GM12873 (cell line): ENCODE data around the gene PTPRC.

Experiments
- TF ChIP-seq, protein P1 (sequence below): IDR thresholded peaks from 2 replicates; pipeline ENCODE4 v1.5.1; 2012; ENCODE audit warnings: low read depth, mild to moderate bottlenecking, moderate library complexity, low read length, control low read depth; ENCODE audit not compliant: insufficient read depth; ENCODE audit errors: missing control alignments

PTPRC gene

GRCh38 chr1:198730952-198731351 is 92.1 kb downstream of the PTPRC start:
- TF ChIP-seq, protein P1, sequence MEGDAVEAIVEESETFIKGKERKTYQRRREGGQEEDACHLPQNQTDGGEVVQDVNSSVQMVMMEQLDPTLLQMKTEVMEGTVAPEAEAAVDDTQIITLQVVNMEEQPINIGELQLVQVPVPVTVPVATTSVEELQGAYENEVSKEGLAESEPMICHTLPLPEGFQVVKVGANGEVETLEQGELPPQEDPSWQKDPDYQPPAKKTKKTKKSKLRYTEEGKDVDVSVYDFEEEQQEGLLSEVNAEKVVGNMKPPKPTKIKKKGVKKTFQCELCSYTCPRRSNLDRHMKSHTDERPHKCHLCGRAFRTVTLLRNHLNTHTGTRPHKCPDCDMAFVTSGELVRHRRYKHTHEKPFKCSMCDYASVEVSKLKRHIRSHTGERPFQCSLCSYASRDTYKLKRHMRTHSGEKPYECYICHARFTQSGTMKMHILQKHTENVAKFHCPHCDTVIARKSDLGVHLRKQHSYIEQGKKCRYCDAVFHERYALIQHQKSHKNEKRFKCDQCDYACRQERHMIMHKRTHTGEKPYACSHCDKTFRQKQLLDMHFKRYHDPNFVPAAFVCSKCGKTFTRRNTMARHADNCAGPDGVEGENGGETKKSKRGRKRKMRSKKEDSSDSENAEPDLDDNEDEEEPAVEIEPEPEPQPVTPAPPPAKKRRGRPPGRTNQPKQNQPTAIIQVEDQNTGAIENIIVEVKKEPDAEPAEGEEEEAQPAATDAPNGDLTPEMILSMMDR, result no peak

- TF ChIP-seq, protein P1, result no peak
These were observed 95.6 kb downstream of the PTPRC start for GRCh38 chr1:198734323-198735008.

GRCh38 chr1:198741744-198742143 is 102.9 kb downstream of the PTPRC start:
- TF ChIP-seq, protein P1, result no peak

DNA sequence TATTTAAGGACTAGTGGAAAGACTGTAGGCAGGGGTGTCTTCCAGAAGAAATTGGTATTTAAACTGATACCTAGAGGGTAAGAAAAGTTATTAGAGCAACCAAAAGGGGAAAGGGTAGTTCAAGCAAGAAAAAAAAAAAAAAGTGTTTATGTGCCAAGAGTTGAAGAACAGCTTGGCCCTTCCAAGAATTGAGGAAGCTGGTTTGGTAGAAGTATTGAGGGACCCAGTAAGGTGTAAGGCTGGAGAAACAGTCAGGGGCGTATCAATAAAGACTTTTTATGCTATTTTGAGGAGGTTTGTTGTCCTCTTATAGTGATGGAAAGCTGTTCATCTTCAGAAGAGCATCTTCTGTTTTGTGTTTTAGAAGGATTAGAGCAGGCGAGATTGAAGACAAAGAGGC is 108.3 kb downstream of the PTPRC start:
- TF ChIP-seq, protein P1, result no peak

DNA sequence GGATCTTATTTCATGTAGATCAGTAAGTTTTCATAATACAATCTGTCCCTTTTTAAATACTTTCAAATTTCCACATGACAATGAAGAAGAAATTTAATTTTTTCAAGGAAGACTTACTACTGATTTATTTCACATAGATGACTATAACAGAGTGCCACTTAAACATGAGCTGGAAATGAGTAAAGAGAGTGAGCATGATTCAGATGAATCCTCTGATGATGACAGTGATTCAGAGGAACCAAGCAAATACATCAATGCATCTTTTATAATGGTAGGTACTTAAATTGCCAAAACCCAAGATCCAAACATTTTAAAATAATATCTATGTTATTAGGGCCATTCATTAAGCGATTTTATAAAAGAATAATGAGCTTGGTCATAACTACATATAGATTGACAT is 110.4 kb downstream of the PTPRC start:
- TF ChIP-seq, protein P1, result no peak

DNA sequence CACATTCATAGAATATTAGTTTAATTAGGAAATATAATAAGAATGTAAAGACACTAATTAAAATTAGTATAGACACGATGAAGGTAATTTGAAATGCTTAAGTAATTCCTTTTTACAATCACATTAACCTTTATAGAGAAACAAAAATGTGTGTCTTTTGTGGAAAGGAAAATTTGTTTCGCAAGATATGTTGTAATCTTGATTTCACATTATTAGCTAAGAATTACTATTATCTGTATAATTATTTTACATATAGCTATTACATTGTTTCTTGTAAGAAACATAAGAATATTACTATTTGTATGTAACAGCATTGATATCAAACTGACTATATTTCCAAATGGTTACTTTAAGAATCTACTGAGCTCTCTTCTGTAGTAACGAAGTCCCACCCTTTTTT is 111.2 kb downstream of the PTPRC start:
- TF ChIP-seq, protein P1, result no peak

- TF ChIP-seq, protein P1, result no peak
These were observed 112.9 kb downstream of the PTPRC start for GRCh38 chr1:198751741-198752140.
